AG10803 (cell line): ENCODE results near the gene NPHP1.
"Not testable (repeated sequence)": the region's sequence is repeated elsewhere in the genome, so short reads cannot be mapped to it uniquely, and the experiment has no call there.

Experiments
- DNase-seq: peaks from one replicate; pipeline ENCODE4 v3.0.0; 2010; ENCODE audit warnings: low read depth
- H3K4me3 ChIP-seq: 2 replicates; pipeline ENCODE4 v1.5.1; 2011; ENCODE audit warnings: mild to moderate bottlenecking, low read length, control low read depth
- CTCF ChIP-seq: conservative IDR thresholded peaks from 2 replicates; pipeline ENCODE4 v1.5.1; 2011; ENCODE audit warnings: mild to moderate bottlenecking, low read length, control low read depth, inconsistent platforms

Gene NPHP1

GRCh38 chr2:110219496-110220189 is 14.8 kb upstream of the NPHP1 start:
- no peak for TF ChIP-seq CTCF

DNA sequence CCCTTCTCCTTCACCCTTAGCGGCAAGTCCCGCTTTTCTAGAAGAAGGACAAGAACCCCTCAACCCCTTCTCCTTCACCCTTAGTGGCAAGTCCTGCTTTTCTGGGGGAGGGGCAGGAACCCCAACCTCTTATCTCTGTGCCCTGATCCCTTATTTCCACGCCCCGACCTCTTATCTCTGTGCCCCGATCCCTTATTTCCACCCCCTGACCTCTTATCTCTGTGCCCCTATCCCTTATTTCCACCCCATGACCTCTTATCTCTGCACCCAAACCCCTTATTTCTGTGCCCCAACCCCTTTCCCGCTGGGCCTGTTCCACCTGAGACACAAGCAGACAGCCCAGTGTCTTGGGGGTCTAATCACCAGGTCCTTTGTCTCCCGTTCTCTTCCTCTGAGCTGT is 14.1 kb upstream of the NPHP1 start:
- DNase-seq, H3K4me3 ChIP-seq: not testable (repeated sequence)

More at GRCh38 chr2:110219496-110220189, 14.8 kb upstream of the NPHP1 start:
- peak; percentile 69 for DNase-seq
- H3K4me3 ChIP-seq: no peak overlapping the region

- DNase-seq: peak; percentile 58
Observed at GRCh38 chr2:110216803-110217202, 12.0 kb upstream of the NPHP1 start.

GRCh38 chr2:110216199-110216598 is 11.4 kb upstream of the NPHP1 start:
- TF ChIP-seq CTCF: no peak
- H3K4me3 ChIP-seq: no peak overlapping the region
- DNase-seq: no peak

More at GRCh38 chr2:110216803-110217202, 12.0 kb upstream of the NPHP1 start:
- TF ChIP-seq CTCF: no peak
- no peak overlapping the region for H3K4me3 ChIP-seq

GRCh38 chr2:110215566-110216158 is 10.8 kb upstream of the NPHP1 start:
- no peak overlapping the region for H3K4me3 ChIP-seq
- DNase-seq: no peak
- no peak for TF ChIP-seq CTCF

- H3K4me3 ChIP-seq: no peak overlapping the region
- no peak for TF ChIP-seq CTCF
Observed at GRCh38 chr2:110215091-110215490, 10.3 kb upstream of the NPHP1 start.

GRCh38 chr2:110213522-110213921 is 8.7 kb upstream of the NPHP1 start:
- H3K4me3 ChIP-seq, DNase-seq: not testable (repeated sequence)

More at GRCh38 chr2:110215091-110215490, 10.3 kb upstream of the NPHP1 start:
- no peak for DNase-seq
